ENCODE measurements around the gene HOXB6.
A peak's percentile ranks its signal among the peaks of the same experiment; 100 is the strongest.

HOXB6 gene

DNA sequence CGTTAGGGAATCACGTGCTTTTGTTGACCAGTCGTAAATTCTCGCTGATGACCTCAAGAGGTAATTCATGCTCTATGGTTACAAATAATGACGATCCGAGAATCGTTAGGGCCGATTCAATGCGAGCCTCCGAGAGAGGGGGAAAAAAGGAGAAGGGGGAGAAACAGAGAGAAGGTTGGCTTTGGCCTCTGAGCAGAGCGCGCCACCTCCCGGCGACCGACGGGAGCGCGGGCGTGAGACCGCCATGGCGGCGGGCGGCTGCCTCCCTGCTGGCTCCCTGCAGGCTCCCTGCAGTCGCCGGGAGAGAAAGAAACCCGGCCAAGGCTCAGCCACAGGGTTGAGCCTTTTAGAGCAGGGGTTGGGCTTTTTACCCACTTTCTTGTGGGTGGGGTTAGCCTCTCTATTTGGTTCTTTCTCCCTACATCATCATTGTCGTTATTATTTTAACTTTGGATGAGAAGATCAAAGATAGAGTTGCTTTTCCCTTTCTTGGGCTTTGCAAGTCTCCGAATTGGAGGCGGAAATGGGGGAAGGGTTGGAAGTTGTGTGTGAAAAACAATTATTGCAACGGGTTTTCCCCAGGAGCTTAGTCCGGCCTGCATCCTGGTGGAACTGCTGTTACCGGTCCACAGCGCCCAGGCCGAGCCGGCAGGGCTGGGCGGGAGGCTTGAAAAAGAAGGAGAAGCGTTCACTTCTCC, 10.8 kb downstream of the HOXB6 start:
- peak; percentile 93 for DNase-seq

GRCh38 chr17:48593126-48593829, 11.5 kb downstream of the HOXB6 start, which contains the start of gene HOXB5:
Gene HOXB5, minus strand, starts transcription at chr17:48593779. Its CDS starts 97 bp downstream, at chr17:48593682.
- DNase-seq, result peak; percentile 77

DNA sequence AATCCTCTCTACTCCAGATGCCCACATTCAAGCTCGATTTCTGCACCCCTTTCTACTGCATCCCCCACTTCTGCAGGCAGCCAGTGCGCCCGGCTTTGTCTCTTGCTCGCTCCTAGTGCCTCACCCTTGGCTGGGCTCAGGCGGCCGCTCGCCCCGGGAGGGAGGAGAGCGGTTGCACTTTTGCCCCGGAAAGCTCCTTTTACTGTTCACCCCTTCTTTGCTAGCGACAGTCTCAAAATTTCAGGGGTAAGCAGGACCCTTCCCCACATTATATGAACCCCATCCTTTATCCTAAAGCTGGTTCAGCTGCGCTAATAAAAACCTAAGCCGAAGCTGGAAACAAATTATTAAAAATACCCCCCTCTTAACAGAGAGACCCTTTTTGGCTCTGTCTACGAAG, 12.2 kb downstream of the HOXB6 start:
- DNase-seq, result peak; percentile 69

DNA sequence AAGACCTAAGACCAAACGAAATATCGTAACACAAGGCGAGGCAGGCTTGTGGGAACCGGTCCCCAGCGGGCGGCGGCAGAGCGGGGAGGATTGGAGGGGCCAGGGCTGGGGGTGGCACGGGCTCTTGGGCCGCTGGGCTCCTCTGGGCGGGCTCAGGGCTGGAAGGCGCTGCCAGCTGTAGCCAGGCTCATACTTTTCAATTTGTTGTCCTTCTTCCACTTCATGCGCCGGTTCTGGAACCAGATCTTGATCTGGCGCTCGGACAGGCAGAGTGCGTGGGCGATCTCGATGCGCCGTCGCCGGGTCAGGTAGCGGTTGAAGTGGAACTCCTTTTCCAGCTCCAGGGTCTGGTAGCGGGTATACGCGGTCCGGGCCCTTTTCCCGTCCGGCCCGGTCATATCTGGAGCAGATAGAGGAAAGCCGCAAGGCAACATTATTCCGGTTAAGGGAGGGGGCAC, 12.7 kb downstream of the HOXB6 start:
- no peak for DNase-seq

GRCh38 chr17:48591255-48592056, 13.3 kb downstream of the HOXB6 start:
- DNase-seq, result no peak

DNA sequence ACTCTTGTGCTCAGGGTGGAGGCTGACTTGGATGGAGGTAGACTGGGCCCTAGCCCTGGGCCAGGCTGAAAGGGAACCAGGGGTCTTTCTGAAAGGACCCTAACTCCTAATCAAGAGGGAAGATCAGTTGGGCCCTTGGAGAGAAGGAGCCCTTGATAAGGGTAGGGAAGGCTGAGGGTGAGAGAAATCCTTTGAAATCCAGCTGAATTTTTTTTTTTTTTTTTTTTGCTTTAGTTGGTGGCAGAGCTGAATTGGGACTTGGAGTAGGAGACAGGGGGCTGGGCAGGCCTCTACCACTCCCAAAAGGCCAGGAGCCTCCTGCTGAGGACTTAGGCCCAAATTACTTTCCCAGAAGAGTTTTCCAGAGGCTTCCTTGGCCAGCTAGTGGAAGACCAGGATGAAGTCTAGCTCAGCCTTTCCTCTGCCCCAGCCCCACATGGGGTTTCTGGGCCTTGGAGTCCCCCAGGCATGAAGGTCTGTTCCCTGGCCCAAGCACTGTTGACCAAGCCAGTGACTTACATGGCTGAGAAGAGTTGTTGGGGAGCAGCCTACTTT, 14.1 kb downstream of the HOXB6 start:
- no peak for DNase-seq

DNA sequence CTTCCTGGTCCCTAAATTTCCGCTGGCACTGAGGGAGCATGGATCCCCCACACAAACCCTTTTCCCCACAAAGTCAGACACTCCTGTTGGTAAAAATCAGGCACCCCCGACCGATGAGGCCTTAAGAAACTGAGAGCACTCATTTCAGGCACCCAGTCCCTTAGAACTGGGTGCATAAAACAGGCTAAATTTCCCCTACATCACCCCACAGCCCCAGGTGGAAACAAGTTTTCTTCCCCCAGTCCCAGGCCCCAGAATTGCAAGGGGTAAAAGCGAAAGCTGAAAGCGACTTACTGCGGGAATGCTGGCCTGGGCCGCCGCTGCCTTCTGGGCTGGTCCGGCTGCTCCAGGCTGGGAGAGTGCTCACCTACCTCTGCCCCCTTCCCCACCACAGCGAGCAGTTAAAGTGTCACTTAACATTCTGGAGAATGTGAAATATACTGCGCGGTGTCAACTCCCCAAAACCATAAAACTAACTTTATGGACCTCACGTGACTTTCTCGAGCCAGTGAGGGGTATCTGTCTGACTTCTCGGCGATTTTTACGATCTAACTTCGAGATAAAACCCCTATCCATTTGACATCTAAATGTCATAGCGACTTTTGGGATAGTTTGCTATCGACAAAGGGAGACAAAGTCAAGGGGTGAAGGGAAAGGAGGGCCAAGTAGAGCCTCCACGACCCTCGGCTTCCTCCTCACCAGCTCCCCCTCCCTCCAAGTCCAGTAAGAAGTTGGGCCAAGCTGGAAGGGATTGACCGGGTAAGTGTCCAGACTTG, 14.8 kb downstream of the HOXB6 start, which contains the start of gene HOXB3:
TSS of gene HOXB3 (minus strand) at position 411 of the 776 bp plus-strand sequence. CDS start 37,767 bp downstream, outside the sequence.
- DNase-seq, result no peak

- DNase-seq, result no peak
Measured at GRCh38 chr17:48589060-48589830, 15.5 kb downstream of the HOXB6 start.

- no peak for DNase-seq
Measured at GRCh38 chr17:48588528-48588927, 16.3 kb downstream of the HOXB6 start.

GRCh38 chr17:48588074-48588415, 16.7 kb downstream of the HOXB6 start:
- DNase-seq, result no peak

- DNase-seq, result no peak
Measured at GRCh38 chr17:48587276-48588073, 17.3 kb downstream of the HOXB6 start.

DNA sequence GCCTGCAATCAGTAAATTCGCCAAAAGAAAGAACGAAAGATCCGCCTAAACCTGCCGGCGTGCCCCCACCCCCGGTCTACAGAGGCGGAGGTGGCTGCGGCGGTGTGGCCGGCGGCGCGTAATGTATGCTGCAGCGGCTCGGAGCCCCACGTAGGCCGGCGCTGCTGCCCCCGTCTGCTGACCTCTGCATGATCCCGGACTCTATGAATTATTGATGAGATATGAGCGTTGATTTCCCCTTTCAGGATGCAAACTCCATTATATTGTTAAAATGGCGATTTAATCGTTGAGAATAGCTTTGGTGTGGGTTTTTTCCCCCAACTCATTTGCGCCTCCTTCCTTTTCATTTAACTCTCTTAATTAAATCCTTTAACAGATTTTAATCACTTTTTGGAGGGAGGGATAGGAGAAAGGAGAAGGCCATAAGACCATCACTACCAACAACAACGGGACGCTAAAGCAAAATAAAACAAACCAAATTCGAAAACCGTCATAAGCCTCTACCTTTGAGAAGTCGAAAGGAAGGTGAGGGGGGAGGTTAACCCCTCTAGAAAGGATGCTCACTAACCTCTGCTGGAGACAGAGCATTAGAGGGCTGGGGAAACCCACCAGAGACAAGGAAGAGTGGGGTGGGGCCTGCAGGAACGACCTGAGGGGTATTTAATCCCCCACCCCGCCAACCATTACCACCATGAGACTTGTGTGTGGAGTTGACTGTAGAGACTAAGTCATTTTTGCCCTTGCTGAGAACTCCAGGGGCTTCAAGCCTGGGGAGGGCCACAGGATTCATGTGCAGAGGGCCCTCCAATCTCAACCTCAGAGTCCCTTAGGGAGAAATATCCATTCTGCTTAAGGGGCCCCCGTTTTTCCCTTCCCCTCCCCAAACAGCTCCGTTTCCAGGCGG, 18.2 kb downstream of the HOXB6 start:
- no peak for DNase-seq

DNA sequence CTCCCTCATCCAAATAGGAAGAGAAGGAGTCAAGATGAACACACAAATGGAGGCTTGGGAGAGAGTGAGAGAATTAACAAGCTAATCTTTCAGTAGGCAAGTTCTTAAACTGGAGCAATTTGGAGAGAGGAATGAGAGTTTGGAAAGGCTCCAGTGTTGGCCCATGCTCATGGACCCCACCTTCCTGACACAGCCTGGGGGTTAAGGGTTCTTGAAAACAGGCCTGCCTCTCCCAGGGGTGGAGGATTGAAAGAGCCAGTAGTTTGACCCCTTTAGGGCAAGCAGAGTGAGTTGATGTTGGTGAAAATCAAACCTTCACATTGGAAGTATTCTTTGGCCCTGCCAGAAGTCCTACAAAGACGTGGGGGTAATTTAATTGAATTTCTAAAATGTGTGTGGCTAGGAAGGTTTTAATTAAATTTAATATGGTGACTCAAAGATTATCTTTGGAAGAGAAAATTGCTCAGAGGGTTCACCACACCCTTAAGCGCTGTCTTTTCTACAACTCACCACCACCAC, 20.5 kb downstream of the HOXB6 start:
- no peak for DNase-seq

DNA sequence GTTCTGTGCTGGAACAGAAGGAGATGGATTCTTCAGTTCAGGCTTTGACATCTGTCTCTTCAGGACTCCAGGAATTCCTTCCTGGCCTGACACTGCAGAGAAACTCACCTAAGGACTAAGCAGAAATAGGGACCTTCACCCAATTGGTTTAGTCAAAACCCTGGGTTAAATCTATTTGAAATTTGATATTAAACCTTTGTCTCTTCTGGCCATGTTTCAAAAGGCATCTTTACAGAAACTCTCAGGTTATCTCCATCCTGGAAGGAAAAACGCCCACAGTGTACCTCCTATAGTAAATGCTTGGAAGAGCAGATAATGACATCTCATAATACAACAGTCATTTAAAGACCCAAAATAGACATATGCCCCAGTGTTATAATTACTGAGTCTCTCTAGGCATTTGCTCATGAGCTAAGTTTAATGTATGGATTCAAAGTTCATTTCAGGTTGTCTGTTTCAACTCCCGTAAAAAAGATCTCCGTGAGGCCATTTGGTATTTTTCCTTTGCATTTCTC, 21.0 kb downstream of the HOXB6 start:
- no peak for DNase-seq

DNA sequence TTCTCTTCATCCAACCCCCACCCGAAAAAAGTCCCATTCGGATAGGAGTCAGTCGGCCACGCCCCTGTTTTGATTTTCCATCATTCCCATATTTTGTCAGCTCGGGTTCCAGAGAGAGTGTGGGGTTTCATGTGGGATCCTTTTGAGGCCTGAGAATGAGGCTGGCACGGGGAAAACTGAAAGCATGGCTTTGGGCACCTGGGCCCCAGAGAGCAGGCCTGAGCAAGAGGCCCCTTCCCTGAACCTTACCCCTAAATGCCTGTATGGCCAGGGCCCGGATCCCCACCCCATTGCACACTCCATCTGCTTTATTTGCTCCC, 22.1 kb downstream of the HOXB6 start:
- no peak for DNase-seq

GRCh38 chr17:48579760-48580554, 24.8 kb downstream of the HOXB6 start:
- no peak for DNase-seq

- no peak for DNase-seq
Measured at GRCh38 chr17:48579471-48579759, 25.4 kb downstream of the HOXB6 start.

GRCh38 chr17:48578616-48579470, 25.9 kb downstream of the HOXB6 start:
- peak; percentile 82 for DNase-seq

Data from activated CD8-positive, alpha-beta memory T cell treated with anti-CD3 and anti-CD28 coated beads for 24 hours (primary cell).